ENCODE results near the gene KAZALD1. TPM values are rescaled to one million over a fixed set of nuclear protein-coding genes. Genes with fewer than 3 reads are reported as not detected.

The KAZALD1 gene
- total RNA-seq, 6 experiments from 2014 or later: 14.5 to 21.1 (median 19.9) TPM

- no peaks in the 10 kb centered on the region for H3K4me1 Mint-ChIP-seq (ENCODE audit: low read depth)
- no peak for TF ChIP-seq CTCF (IDR thresholded peaks at IDR 0.05)
- no peak overlapping the region for H3K27ac Mint-ChIP-seq
- no peak for DNase-seq
- H3K9me3 Mint-ChIP-seq: no peaks in the 10 kb centered on the region
- peaks cover 54% of the 10 kb centered on the region for H3K27me3 Mint-ChIP-seq (ENCODE audit: insufficient read depth)
- H3K36me3 Mint-ChIP-seq (ENCODE audit: low read depth): no peaks in the 10 kb centered on the region
- no peak overlapping the region for H3K4me3 Mint-ChIP-seq
Observed at GRCh38 chr10:101103430-101103829, 41.6 kb downstream of the KAZALD1 start.

DNA sequence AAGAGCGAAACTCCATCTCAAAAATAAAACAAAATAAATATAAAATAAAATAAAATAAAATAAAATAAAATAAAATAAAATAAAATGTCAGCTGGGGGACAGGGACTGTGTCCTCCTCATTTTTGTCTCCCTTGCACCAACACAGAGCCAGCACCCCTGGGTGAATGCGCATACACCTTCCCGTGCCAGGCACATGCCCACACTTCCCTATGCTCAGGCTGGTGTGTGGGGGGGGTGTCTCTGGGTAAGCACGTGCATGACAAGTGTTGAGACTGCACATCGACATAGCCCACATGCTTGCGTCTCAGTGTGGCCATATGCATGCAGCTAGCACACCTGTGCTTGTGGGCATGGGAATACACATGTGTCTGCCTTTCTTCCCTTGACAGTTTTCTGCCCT, 44.6 kb downstream of the KAZALD1 start:
- no peak overlapping the region for H3K4me3 Mint-ChIP-seq
- H3K4me1 Mint-ChIP-seq (ENCODE audit: low read depth): no peaks in the 10 kb centered on the region
- no peaks in the 10 kb centered on the region for H3K9me3 Mint-ChIP-seq
- no peaks in the 10 kb centered on the region for H3K36me3 Mint-ChIP-seq (ENCODE audit: low read depth)
- H3K27ac Mint-ChIP-seq: no peak overlapping the region
- DNase-seq: no peak
- no peak for TF ChIP-seq CTCF (IDR thresholded peaks at IDR 0.05)
- peaks cover 48% of the 10 kb centered on the region for H3K27me3 Mint-ChIP-seq (ENCODE audit: insufficient read depth)

GRCh38 chr10:101107771-101108170, 46.0 kb downstream of the KAZALD1 start:
- Mint-ChIP-seq H3K4me3 (no peak overlapping the region), H3K4me1 (ENCODE audit: low read depth) (no peaks in the 10 kb centered on the region), H3K27me3 (ENCODE audit: insufficient read depth) (peaks cover 43% of the 10 kb centered on the region), H3K9me3 (no peaks in the 10 kb centered on the region), H3K36me3 (ENCODE audit: low read depth) (no peaks in the 10 kb centered on the region), H3K27ac (no peak overlapping the region)
- no peak for DNase-seq
- no peak for TF ChIP-seq CTCF (IDR thresholded peaks at IDR 0.05)

GRCh38 chr10:101110856-101111523, 49.2 kb downstream of the KAZALD1 start:
- H3K4me1 Mint-ChIP-seq (ENCODE audit: low read depth): no peaks in the 10 kb centered on the region
- peaks cover 56% of the 10 kb centered on the region for H3K27me3 Mint-ChIP-seq (ENCODE audit: insufficient read depth)
- no peaks in the 10 kb centered on the region for H3K36me3 Mint-ChIP-seq (ENCODE audit: low read depth)
- DNase-seq: no peak
- TF ChIP-seq CTCF (IDR thresholded peaks at IDR 0.05): no peak
- H3K27ac Mint-ChIP-seq: no peak overlapping the region
- H3K4me3 Mint-ChIP-seq: no peak overlapping the region
- no peaks in the 10 kb centered on the region for H3K9me3 Mint-ChIP-seq

DNA sequence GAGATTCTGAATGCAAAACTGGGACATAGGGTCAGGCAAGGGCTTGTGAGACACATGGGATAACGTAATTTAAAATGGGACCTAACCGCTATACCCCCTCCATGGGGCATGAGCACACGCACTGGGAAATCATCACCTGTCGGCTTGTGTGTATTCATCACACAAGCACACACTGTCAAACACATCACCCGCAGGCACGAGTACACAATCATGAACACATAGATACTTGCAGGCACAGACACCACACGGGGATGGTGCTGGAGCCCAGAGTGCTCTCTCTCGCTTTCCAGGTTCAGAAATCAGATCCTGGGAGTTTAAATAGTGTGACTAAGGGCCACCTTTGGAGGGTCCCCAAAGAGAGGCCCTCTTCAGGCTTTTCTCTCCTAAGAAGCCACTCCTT, 49.8 kb downstream of the KAZALD1 start:
- Mint-ChIP-seq H3K27ac (no peak overlapping the region), H3K27me3 (ENCODE audit: insufficient read depth) (peaks cover 53% of the 10 kb centered on the region), H3K9me3 (no peaks in the 10 kb centered on the region), H3K4me1 (ENCODE audit: low read depth) (no peaks in the 10 kb centered on the region), H3K4me3 (no peak overlapping the region), H3K36me3 (ENCODE audit: low read depth) (no peaks in the 10 kb centered on the region)
- TF ChIP-seq CTCF (IDR thresholded peaks at IDR 0.05): no peak
- no peak for DNase-seq
